ENCODE measurements around the gene CDH23.

Gene CDH23

DNA sequence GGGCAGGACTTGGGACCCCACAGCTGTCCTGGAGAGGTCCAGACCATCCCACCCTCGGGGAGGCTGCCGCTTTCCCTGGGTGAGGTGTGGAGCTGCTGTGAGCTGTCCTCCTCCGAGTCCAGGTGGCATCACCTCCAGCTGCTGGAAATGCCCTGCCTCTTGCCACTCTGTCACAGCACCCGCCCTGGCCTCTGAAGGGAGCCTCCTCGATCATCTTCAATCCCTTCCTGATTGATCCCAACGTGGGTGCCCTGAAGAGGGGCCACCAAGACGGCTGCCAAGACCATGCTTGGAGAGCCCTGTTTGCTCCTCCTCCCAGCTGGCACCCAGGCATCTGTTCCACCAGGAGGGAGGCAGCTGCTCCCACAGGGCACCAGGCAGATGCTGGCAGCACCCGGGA, 318.3 kb downstream of the CDH23 start:
- TF ChIP-seq CTCF (IDR thresholded peaks at IDR 0.05; ENCODE audit: control insufficient read depth, insufficient read depth, low read depth, low read length, missing control alignments): no peak

DNA sequence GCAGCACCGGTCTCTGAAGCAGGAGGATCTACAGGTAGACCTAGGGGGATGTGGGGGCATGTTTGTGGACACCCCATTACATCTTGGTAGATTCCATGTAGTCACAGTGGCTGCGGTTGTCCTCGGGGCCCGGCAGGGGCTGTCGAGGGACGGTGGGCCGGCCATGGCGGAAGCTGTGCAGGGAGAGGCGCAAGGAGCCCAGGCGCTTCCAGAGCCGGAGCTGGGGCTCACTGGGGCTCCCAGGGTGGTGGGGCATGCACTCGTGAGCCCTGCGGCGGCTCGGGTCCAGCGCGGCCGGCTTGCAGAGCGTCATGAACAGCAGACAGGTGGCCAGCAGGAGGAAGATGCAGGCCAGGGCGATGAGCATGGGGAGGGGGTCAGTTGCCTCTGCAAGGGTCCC, 319.1 kb downstream of the CDH23 start:
- no peak for TF ChIP-seq CTCF (IDR thresholded peaks at IDR 0.05; ENCODE audit: control insufficient read depth, insufficient read depth, low read depth, low read length, missing control alignments)
- DNase-seq (ENCODE audit: low read depth): no peak
- H3K4me3 ChIP-seq (ENCODE audit: control insufficient read depth, low read depth, low read length): no peak overlapping the region

More for the DNA sequence above, 318.3 kb downstream of the CDH23 start:
- no peak for DNase-seq (ENCODE audit: low read depth)
- no peak overlapping the region for H3K4me3 ChIP-seq (ENCODE audit: control insufficient read depth, low read depth, low read length)

DNA sequence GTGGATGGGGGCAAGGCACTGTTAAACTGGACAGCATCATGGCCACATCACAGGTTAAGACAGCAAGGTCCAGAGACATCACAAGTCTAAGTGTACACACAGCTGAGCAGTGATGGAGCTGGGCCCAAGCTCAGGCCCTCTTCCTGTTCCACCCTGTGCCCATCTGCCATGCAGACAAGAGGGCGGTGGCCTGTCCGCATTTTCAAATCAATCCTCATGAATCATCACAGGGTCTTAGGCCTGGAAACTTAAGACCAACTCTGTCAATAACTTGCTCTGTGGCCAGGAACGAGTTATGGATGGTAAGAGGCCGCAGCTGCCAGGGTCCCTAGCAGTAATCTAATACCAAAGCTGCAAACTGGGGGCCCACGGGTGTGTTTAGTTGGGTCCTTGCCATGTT, 319.7 kb downstream of the CDH23 start:
- no peak for DNase-seq (ENCODE audit: low read depth)
- TF ChIP-seq CTCF (IDR thresholded peaks at IDR 0.05; ENCODE audit: control insufficient read depth, insufficient read depth, low read depth, low read length, missing control alignments): no peak
- no peak overlapping the region for H3K4me3 ChIP-seq (ENCODE audit: control insufficient read depth, low read depth, low read length)

- TF ChIP-seq CTCF (IDR thresholded peaks at IDR 0.05; ENCODE audit: control insufficient read depth, insufficient read depth, low read depth, low read length, missing control alignments): no peak
- DNase-seq (ENCODE audit: low read depth): no peak
- no peak overlapping the region for H3K4me3 ChIP-seq (ENCODE audit: control insufficient read depth, low read depth, low read length)
Observed at GRCh38 chr10:71717056-71717455, 320.3 kb downstream of the CDH23 start.

- H3K4me3 ChIP-seq (ENCODE audit: control insufficient read depth, low read depth, low read length): no peak overlapping the region
- DNase-seq (ENCODE audit: low read depth): no peak
- no peak for TF ChIP-seq CTCF (IDR thresholded peaks at IDR 0.05; ENCODE audit: control insufficient read depth, insufficient read depth, low read depth, low read length, missing control alignments)
Observed at GRCh38 chr10:71717551-71717951, 320.8 kb downstream of the CDH23 start.

GRCh38 chr10:71718165-71718698, 321.5 kb downstream of the CDH23 start:
- no peak for DNase-seq (ENCODE audit: low read depth)
- no peak overlapping the region for H3K4me3 ChIP-seq (ENCODE audit: control insufficient read depth, low read depth, low read length)
- no peak for TF ChIP-seq CTCF (IDR thresholded peaks at IDR 0.05; ENCODE audit: control insufficient read depth, insufficient read depth, low read depth, low read length, missing control alignments)

DNA sequence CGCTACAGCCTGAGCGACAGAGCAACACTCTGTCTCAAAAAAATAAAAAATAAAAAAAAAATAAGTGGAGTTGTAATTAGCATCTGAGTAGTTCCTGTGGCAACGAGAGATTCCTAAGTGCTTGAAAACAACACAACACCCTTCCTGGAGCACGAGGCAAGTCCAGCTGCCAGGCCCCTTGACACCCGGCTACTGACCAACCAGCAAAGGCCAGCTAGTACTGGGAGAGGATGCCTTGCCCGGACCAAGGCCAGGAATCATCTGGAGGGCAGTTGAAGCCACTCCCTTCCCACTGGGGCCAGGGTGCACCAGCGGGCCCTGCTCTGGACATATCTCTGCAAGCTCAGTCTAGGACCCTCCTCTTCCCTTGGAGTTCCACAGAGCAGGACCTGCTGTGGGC, 322.3 kb downstream of the CDH23 start:
- TF ChIP-seq CTCF (IDR thresholded peaks at IDR 0.05; ENCODE audit: control insufficient read depth, insufficient read depth, low read depth, low read length, missing control alignments): no peak
- H3K4me3 ChIP-seq (ENCODE audit: control insufficient read depth, low read depth, low read length): no peak overlapping the region
- no peak for DNase-seq (ENCODE audit: low read depth)
